IPS DF 4.7 (cell line): ENCODE data around the gene PRELID1.

Experiments used
- DNase-seq: peaks from one replicate; pipeline ENCODE4 v3.0.0-alpha.2; 2013; ENCODE audit warnings: low spot score; ENCODE audit errors: extremely low read depth

PRELID1 gene

GRCh38 chr5:177355868-177356168, 52.2 kb downstream of the PRELID1 start:
- DNase-seq, result no peak
